KOPT-K1 (cell line): ENCODE data around the gene PDPN.

Experiments
- H3K27ac ChIP-seq: fragments of 200-600 bp; sonication (generic); 2 replicates; pipeline ENCODE4 v1.5.1; 2016; ENCODE audit warnings: antibody characterized with exemption, mild to moderate bottlenecking, low read depth, low read length; ENCODE audit not compliant: poor library complexity, severe bottlenecking
- H3K36me3 ChIP-seq: fragments of 200-600 bp; sonication (generic); 2 replicates; pipeline ENCODE4 v1.5.1; 2017; ENCODE audit warnings: antibody characterized with exemption, mild to moderate bottlenecking, low read length, moderate library complexity; ENCODE audit not compliant: insufficient read depth
- H3K9me3 ChIP-seq: fragments of 200-600 bp; sonication (generic); 2 replicates; pipeline ENCODE4 v1.5.1; 2017; ENCODE audit warnings: antibody characterized with exemption, low read length, mild to moderate bottlenecking; ENCODE audit not compliant: insufficient read depth, poor library complexity, severe bottlenecking

The PDPN gene

DNA sequence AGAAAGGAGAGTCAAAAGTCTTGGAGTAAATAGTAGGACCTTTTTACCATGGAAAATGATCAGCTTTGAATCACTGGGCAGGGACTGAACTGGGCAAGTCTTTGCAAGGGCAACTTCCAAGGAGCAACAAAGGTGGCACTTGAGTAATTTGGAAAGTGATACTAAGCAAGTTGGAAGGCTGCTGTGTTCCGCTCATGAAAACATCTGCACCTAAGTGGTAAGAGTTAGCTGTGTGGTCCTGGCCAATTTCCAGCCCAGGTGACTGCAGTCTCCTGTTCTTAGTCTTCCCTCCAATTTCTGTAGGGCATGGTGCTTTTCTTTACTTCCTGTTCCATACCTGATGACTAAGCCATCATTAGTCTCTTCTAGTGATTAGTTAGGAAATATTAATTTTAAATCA is 80.8 kb downstream of the PDPN start:
- Histone ChIP-seq H3K27ac (no peak overlapping the region), H3K9me3 (peaks cover 6% of the 10 kb centered on the region), H3K36me3 (no peaks in the 10 kb centered on the region)

DNA sequence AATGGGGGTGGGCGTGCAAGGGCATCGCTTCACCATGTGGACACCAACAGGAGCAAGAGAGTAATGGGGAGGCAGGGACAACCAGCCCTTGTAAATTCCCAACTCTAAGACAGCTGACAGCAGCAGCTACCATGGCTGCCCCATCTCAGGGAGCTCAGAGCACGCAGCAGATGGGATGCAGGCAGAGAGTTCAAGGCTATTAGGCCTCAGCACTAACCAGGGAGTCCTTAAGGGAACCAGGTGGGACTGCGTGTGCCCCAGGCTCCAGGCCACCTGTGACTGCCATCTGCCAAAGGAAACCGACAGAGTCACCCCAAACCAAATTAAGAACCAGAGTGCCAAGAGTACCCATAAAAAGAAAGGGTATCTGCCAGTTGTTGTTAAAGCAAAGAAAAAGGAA is 82.7 kb downstream of the PDPN start:
- H3K36me3 ChIP-seq: no peaks in the 10 kb centered on the region
- no peaks in the 10 kb centered on the region for H3K9me3 ChIP-seq
- H3K27ac ChIP-seq: no peak overlapping the region
